Natural killer cell treated with Interleukin-12 subunit alpha and Interleukin-12 subunit beta and Interleukin-15 and Interleukin-18, amount 100 ng/mL, for 72 hours (primary cell): ENCODE results near the gene PFKFB3. TPM values are rescaled to one million over a fixed set of nuclear protein-coding genes. Genes with fewer than 3 reads are reported as not detected.
"Not testable (repeated sequence)": the region's sequence is repeated elsewhere in the genome, so short reads cannot be mapped to it uniquely, and the experiment has no call there.

Experiments
- ATAC-seq, 2 donors: fragments of 150-1000 bp; cut with Tn5 transposase in 1 of 2; sonication (Bioruptor Pico), chemical (Tn5 transposase) in 1 of 2; 2 replicates each; pipeline ENCODE4 v1.10.0; 2021
- DNase-seq: peaks from one replicate; pipeline ENCODE4 v3.0.0; 2022; ENCODE audit warnings: low spot score
- H3K27ac Mint-ChIP-seq, 2 donors: 1 replicate in 1 of 2; 2 replicates in 1 of 2; pipeline ENCODE4 v1.8.0; 2022; ENCODE audit warnings: mixed read lengths in 2 of 2, mild to moderate bottlenecking in 1 of 2, moderate library complexity in 1 of 2
- H3K27me3 Mint-ChIP-seq, 2 donors: 1 replicate in 1 of 2; 2 replicates in 1 of 2; pipeline ENCODE4 v1.8.0; 2022; ENCODE audit warnings: mixed read lengths in 2 of 2
- H3K36me3 Mint-ChIP-seq: one replicate; pipeline ENCODE4 v1.8.0; 2022; ENCODE audit warnings: mixed read lengths
- H3K4me1 Mint-ChIP-seq, 2 donors: 1 replicate in 1 of 2; 2 replicates in 1 of 2; pipeline ENCODE4 v1.8.0; 2022; ENCODE audit warnings: low read depth in 2 of 2, mixed read lengths in 2 of 2, mild to moderate bottlenecking in 1 of 2
- H3K4me3 Mint-ChIP-seq: one replicate; pipeline ENCODE4 v1.8.0; 2022; ENCODE audit warnings: mixed read lengths
- H3K9me3 Mint-ChIP-seq: 2 replicates; pipeline ENCODE4 v1.8.0; 2022; ENCODE audit warnings: mixed read lengths
- total RNA-seq, 2 donors: library from RNA; stranded (reverse); gene quantifications; one replicate each; pipeline ENCODE4 v1.2.3, GENCODE V29; 2022

PFKFB3 gene
- total RNA-seq, 2 donors from 2014 or later = 190 to 256 TPM

GRCh38 chr10:6273351-6273750 lies 70.6 kb downstream of the PFKFB3 start:
- peak overlapping the region; percentile 95 to 99 for H3K27ac Mint-ChIP-seq

GRCh38 chr10:6274040-6274439 lies 71.3 kb downstream of the PFKFB3 start:
- no peaks in the 10 kb centered on the region for H3K9me3 Mint-ChIP-seq
- no peaks in the 10 kb centered on the region for H3K27me3 Mint-ChIP-seq
- DNase-seq (no peak), ATAC-seq (peak in 1 of 2 donors; percentile 29)
- peak overlapping the region; percentile 66 for H3K4me3 Mint-ChIP-seq
- peaks cover 63 to 72% of the 10 kb centered on the region in 2 donors for H3K4me1 Mint-ChIP-seq
- peak overlapping the region; percentile 95 to 99 for H3K27ac Mint-ChIP-seq
- H3K36me3 Mint-ChIP-seq = peaks cover 7% of the 10 kb centered on the region

More at GRCh38 chr10:6273351-6273750, 70.6 kb downstream of the PFKFB3 start:
- H3K4me1 Mint-ChIP-seq = peaks cover 65 to 75% of the 10 kb centered on the region in 2 donors
- DNase-seq (no peak), ATAC-seq (no peak)
- peaks cover 7% of the 10 kb centered on the region for H3K36me3 Mint-ChIP-seq
- H3K27me3 Mint-ChIP-seq = no peaks in the 10 kb centered on the region
- no peaks in the 10 kb centered on the region for H3K9me3 Mint-ChIP-seq
- H3K4me3 Mint-ChIP-seq = peak overlapping the region; percentile 66

GRCh38 chr10:6274484-6274883 lies 71.8 kb downstream of the PFKFB3 start:
- Mint-ChIP-seq H3K36me3 (peaks cover 7% of the 10 kb centered on the region), H3K4me3 (peak overlapping the region; percentile 91), H3K27me3 (no peaks in the 10 kb centered on the region), H3K4me1 (peaks cover 60 to 68% of the 10 kb centered on the region in 2 donors), H3K27ac (peak overlapping the region; percentile 95 to 99), H3K9me3 (no peaks in the 10 kb centered on the region)
- ATAC-seq (no peak), DNase-seq (no peak)

GRCh38 chr10:6275022-6275997 lies 72.6 kb downstream of the PFKFB3 start:
- H3K27ac Mint-ChIP-seq = peak overlapping the region; percentile 95 to 99
- no peaks in the 10 kb centered on the region for H3K27me3 Mint-ChIP-seq
- peak overlapping the region; percentile 91 for H3K4me3 Mint-ChIP-seq
- peak; percentile 93 to 94 for ATAC-seq
- no peaks in the 10 kb centered on the region for H3K9me3 Mint-ChIP-seq
- H3K4me1 Mint-ChIP-seq = peaks cover 60 to 63% of the 10 kb centered on the region in 2 donors
- peak; percentile 99 for DNase-seq
- H3K36me3 Mint-ChIP-seq = peaks cover 7% of the 10 kb centered on the region

- peak overlapping the region; percentile 95 to 99 for H3K27ac Mint-ChIP-seq
- peaks cover 7% of the 10 kb centered on the region for H3K36me3 Mint-ChIP-seq
- peaks cover 53 to 56% of the 10 kb centered on the region in 2 donors for H3K4me1 Mint-ChIP-seq
These were observed 73.6 kb downstream of the PFKFB3 start for GRCh38 chr10:6276356-6276755.

GRCh38 chr10:6278519-6279120 lies 75.9 kb downstream of the PFKFB3 start:
- Mint-ChIP-seq H3K36me3 (peaks cover 7% of the 10 kb centered on the region), H3K4me1 (peaks cover 44 to 47% of the 10 kb centered on the region in 2 donors), H3K4me3 (no peak overlapping the region), H3K27ac (no peak overlapping the region), H3K9me3 (no peaks in the 10 kb centered on the region), H3K27me3 (no peaks in the 10 kb centered on the region)
- DNase-seq = no peak
- ATAC-seq = no peak

More at GRCh38 chr10:6276356-6276755, 73.6 kb downstream of the PFKFB3 start:
- peak overlapping the region; percentile 91 for H3K4me3 Mint-ChIP-seq
- no peaks in the 10 kb centered on the region for H3K9me3 Mint-ChIP-seq
- no peaks in the 10 kb centered on the region for H3K27me3 Mint-ChIP-seq
- DNase-seq = no peak
- no peak for ATAC-seq

- ATAC-seq = no peak
- Mint-ChIP-seq H3K27ac (peak overlapping the region in 1 of 2 donors; percentile 84), H3K27me3 (no peaks in the 10 kb centered on the region), H3K4me3 (no peak overlapping the region), H3K36me3 (peaks cover 7% of the 10 kb centered on the region), H3K4me1 (peaks cover 39 to 43% of the 10 kb centered on the region in 2 donors), H3K9me3 (no peaks in the 10 kb centered on the region)
- DNase-seq = no peak
These were observed 77.0 kb downstream of the PFKFB3 start for GRCh38 chr10:6279540-6280267.

- Mint-ChIP-seq H3K27ac (peak overlapping the region in 1 of 2 donors; percentile 84), H3K4me1 (peaks cover 35 to 37% of the 10 kb centered on the region in 2 donors), H3K9me3 (no peaks in the 10 kb centered on the region), H3K36me3 (peaks cover 7% of the 10 kb centered on the region), H3K27me3 (no peaks in the 10 kb centered on the region), H3K4me3 (no peak overlapping the region)
- DNase-seq = no peak
- no peak for ATAC-seq
These were observed 77.6 kb downstream of the PFKFB3 start for GRCh38 chr10:6280291-6280690.

- peaks cover 3% of the 10 kb centered on the region for H3K36me3 Mint-ChIP-seq
- ATAC-seq (peak in 1 of 2 donors; percentile 48), DNase-seq (no peak)
- H3K27me3 Mint-ChIP-seq = no peaks in the 10 kb centered on the region
- no peak overlapping the region for H3K4me3 Mint-ChIP-seq
- H3K27ac Mint-ChIP-seq = peak overlapping the region in 1 of 2 donors; percentile 61
- H3K9me3 Mint-ChIP-seq = no peaks in the 10 kb centered on the region
- peaks cover 16 to 23% of the 10 kb centered on the region in 2 donors for H3K4me1 Mint-ChIP-seq
These were observed 79.8 kb downstream of the PFKFB3 start for GRCh38 chr10:6282454-6282958.

GRCh38 chr10:6283655-6284054 lies 80.9 kb downstream of the PFKFB3 start:
- no peak for ATAC-seq
- Mint-ChIP-seq H3K36me3 (no peaks in the 10 kb centered on the region), H3K4me3 (no peak overlapping the region), H3K9me3 (no peaks in the 10 kb centered on the region), H3K27ac (no peak overlapping the region), H3K27me3 (no peaks in the 10 kb centered on the region), H3K4me1 (peaks cover 13 to 22% of the 10 kb centered on the region in 2 donors)
- no peak for DNase-seq

GRCh38 chr10:6290621-6291020 lies 87.9 kb downstream of the PFKFB3 start:
- ATAC-seq, H3K9me3 Mint-ChIP-seq, H3K36me3 Mint-ChIP-seq, H3K27me3 Mint-ChIP-seq, DNase-seq, H3K4me3 Mint-ChIP-seq: not testable (repeated sequence)
- H3K4me1 Mint-ChIP-seq = peaks cover 24 to 26% of the 10 kb centered on the region in 2 donors
- H3K27ac Mint-ChIP-seq = peak overlapping the region in 1 of 2 donors; percentile 42

- no peaks in the 10 kb centered on the region for H3K36me3 Mint-ChIP-seq
- no peak for ATAC-seq
- no peak for DNase-seq
- H3K27me3 Mint-ChIP-seq = no peaks in the 10 kb centered on the region
- peak overlapping the region; percentile 32 to 93 for H3K27ac Mint-ChIP-seq
- peak overlapping the region; percentile 21 for H3K4me3 Mint-ChIP-seq
- peaks cover 7% of the 10 kb centered on the region for H3K9me3 Mint-ChIP-seq
- peaks cover 40 to 44% of the 10 kb centered on the region in 2 donors for H3K4me1 Mint-ChIP-seq
These were observed 90.0 kb downstream of the PFKFB3 start for GRCh38 chr10:6292741-6293151.

GRCh38 chr10:6296425-6296824 lies 93.7 kb downstream of the PFKFB3 start:
- not testable (repeated sequence) for H3K36me3 Mint-ChIP-seq
- peaks cover 59 to 73% of the 10 kb centered on the region in 2 donors for H3K4me1 Mint-ChIP-seq

More at GRCh38 chr10:6296425-6296824, 93.7 kb downstream of the PFKFB3 start:
- Mint-ChIP-seq H3K27ac (peak overlapping the region; percentile 66 to 93), H3K4me3 (peak overlapping the region; percentile 8)
- ATAC-seq, H3K9me3 Mint-ChIP-seq, DNase-seq, H3K27me3 Mint-ChIP-seq: not testable (repeated sequence)
